Mesenteric fat pad (tissue), 1 donor: ENCODE results near the gene ZNF469. TPM values are rescaled to one million over a fixed set of nuclear protein-coding genes. Genes with fewer than 3 reads are reported as not detected.

Experiments
- DNase-seq: peaks from one replicate; pipeline ENCODE4 v3.0.0-alpha.2; 2020; ENCODE audit warnings: low spot score
- total RNA-seq: library from RNA; stranded (reverse); fragmentation: NEBNext Ultra II Directional; extraction: Animal tissue kit (Norgen Biotek cat#: 25700); gene quantifications from one replicate; pipeline ENCODE4 v1.2.1, GENCODE V29; 2021
- donor health status: DM: yes; HTN: yes; CAD: no.

The ZNF469 gene
- total RNA-seq, 1 donor from 2014 or later: 2.5 TPM

GRCh38 chr16:88422733-88423447 is 40.1 kb downstream of the ZNF469 start:
- DNase-seq: no peak

DNA sequence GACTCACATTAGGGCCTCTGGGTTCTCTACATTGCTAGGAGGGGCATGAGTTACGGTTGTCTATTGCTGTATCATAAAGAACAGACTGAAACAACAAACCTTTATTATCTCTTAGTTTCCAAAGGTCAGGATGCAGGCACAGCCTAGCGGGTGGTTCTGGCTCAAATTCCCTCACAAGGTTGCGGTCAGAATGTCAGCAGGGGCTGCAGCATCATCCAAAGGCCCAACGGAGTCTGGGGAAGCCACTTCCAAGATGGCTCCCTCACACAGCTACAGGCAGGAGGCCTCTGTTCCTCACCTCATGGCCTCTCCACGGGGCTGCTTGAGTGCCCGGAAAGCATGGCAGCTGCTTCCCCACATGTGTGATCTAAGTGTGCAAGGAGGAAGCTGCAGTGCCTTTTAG is 40.7 kb downstream of the ZNF469 start:
- no peak for DNase-seq

- DNase-seq: no peak
Measured at GRCh38 chr16:88424587-88425235, 42.0 kb downstream of the ZNF469 start.

- no peak for DNase-seq
Measured at GRCh38 chr16:88426018-88426417, 43.3 kb downstream of the ZNF469 start.

GRCh38 chr16:88427376-88427775 is 44.6 kb downstream of the ZNF469 start:
- DNase-seq: no peak

- no peak for DNase-seq
Measured at GRCh38 chr16:88428156-88428555, 45.4 kb downstream of the ZNF469 start.

GRCh38 chr16:88428616-88429386 is 46.0 kb downstream of the ZNF469 start:
- no peak for DNase-seq

DNA sequence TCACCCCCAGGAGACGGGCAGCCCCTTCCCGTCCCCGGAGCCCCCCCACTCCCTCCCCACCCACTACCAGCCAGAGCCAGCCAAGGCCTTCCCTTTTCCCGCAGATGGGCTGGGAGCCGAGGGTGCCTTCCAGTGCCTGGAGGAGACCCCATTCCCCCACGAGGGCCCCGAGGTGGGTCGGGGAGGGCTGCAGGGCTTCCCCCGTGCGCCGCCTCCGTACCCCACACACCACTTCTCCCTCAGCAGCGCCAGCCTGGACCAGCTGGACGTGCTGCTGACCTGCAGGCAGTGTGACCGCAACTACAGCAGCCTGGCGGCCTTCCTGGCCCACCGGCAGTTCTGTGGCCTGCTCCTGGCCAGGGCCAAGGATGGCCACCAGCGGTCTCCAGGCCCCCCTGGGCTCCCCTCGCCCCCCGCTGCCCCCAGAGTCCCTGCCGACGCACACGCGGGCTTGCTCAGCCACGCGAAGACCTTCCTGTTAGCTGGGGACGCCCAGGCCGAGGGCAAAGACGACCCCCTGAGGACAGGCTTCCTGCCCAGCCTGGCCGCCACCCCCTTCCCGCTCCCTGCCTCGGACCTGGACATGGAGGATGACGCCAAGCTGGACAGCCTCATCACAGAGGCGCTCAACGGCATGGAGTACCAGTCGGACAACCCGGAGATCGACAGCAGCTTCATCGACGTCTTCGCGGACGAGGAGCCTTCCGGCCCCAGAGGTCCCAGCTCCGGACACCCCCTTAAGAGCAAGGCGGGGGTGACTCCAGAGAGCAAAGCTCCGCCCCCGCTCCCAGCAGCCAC is 46.8 kb downstream of the ZNF469 start:
- no peak for DNase-seq

- no peak for DNase-seq
Measured at GRCh38 chr16:88430185-88430523, 47.4 kb downstream of the ZNF469 start.

GRCh38 chr16:88430524-88431446 is 48.0 kb downstream of the ZNF469 start:
- no peak for DNase-seq

GRCh38 chr16:88431651-88432050 is 48.9 kb downstream of the ZNF469 start:
- DNase-seq: no peak

- no peak for DNase-seq
Measured at GRCh38 chr16:88432174-88432573, 49.4 kb downstream of the ZNF469 start.

Other genes with a start within 250 kb of the ZNF469 start
- gene ZFPM1, start 70.3 kb downstream of the ZNF469 start, total RNA-seq: 4.8 TPM
- gene ZC3H18, start 187.4 kb downstream of the ZNF469 start, total RNA-seq: 39.2 TPM